Loucy (cell line): ENCODE data around the gene PLXNA4.

Source experiments
- H2AFZ ChIP-seq: fragments of 200-600 bp; sonication (generic); 2 replicates; pipeline ENCODE4 v1.6.0; 2016; ENCODE audit warnings: antibody characterized with exemption, mild to moderate bottlenecking, low read length, moderate library complexity
- H3F3A ChIP-seq: fragments of 200-600 bp; 2 replicates; pipeline ENCODE4 v1.6.0; 2016; ENCODE audit warnings: antibody characterized with exemption, low read depth, mild to moderate bottlenecking
- H3K27me3 ChIP-seq: fragments of 200-600 bp; sonication (generic); 2 replicates; pipeline ENCODE4 v1.6.1; 2014; ENCODE audit warnings: low read length, mild to moderate bottlenecking; ENCODE audit not compliant: insufficient read depth, poor library complexity, severe bottlenecking
- H3K36me3 ChIP-seq: fragments of 200-600 bp; sonication (generic); 2 replicates; pipeline ENCODE4 v1.6.1; 2016; ENCODE audit warnings: low read length; ENCODE audit not compliant: insufficient read depth
- H3K4me1 ChIP-seq: fragments of 200-600 bp; sonication (generic); 2 replicates; pipeline ENCODE4 v1.5.1; 2014; ENCODE audit warnings: low read length, mild to moderate bottlenecking; ENCODE audit not compliant: insufficient read depth, poor library complexity, severe bottlenecking
- H3K4me2 ChIP-seq: fragments of 200-600 bp; sonication (generic); 2 replicates; pipeline ENCODE4 v1.6.0; 2014; ENCODE audit warnings: antibody characterized with exemption, low read length, low read depth, mild to moderate bottlenecking; ENCODE audit not compliant: poor library complexity, severe bottlenecking
- H3K4me3 ChIP-seq: fragments of 200-600 bp; sonication (generic); 2 replicates; pipeline ENCODE4 v1.5.1; 2014; ENCODE audit warnings: low read length, mild to moderate bottlenecking, mixed read lengths; ENCODE audit not compliant: poor library complexity, severe bottlenecking
- H3K79me2 ChIP-seq: fragments of 200-600 bp; sonication (generic); 2 replicates; pipeline ENCODE4 v1.6.1; 2014; ENCODE audit warnings: low read length; ENCODE audit not compliant: insufficient read depth
- H3K9ac ChIP-seq: fragments of 200-600 bp; sonication (generic); 2 replicates; pipeline ENCODE4 v1.6.0; 2014; ENCODE audit warnings: mild to moderate bottlenecking, low read depth, low read length, moderate library complexity; ENCODE audit not compliant: poor library complexity, severe bottlenecking
- H3K9me2 ChIP-seq: fragments of 200-600 bp; sonication (generic); replicated peaks from 2 replicates; pipeline ENCODE4 v1.6.1; 2016; ENCODE audit warnings: low read depth, low read length, mixed read lengths
- H3K9me3 ChIP-seq: fragments of 200-600 bp; sonication (generic); 2 replicates; pipeline ENCODE4 v1.6.1; 2014; ENCODE audit warnings: mild to moderate bottlenecking, antibody characterized with exemption, low read length, low read depth; ENCODE audit not compliant: insufficient read depth
- H4K20me1 ChIP-seq: fragments of 200-600 bp; sonication (generic); 2 replicates; pipeline ENCODE4 v1.6.0; 2014; ENCODE audit warnings: antibody characterized with exemption, low read length, mild to moderate bottlenecking; ENCODE audit not compliant: insufficient read depth, poor library complexity, severe bottlenecking
- EZH2phosphoT487 ChIP-seq: fragments of 200-600 bp; IDR thresholded peaks from 2 replicates; pipeline ENCODE4 v1.6.1; 2018; ENCODE audit warnings: antibody characterized with exemption, mild to moderate bottlenecking, moderate library complexity, borderline replicate concordance
- TF ChIP-seq, protein P1 (sequence below): fragments of 200-600 bp; sonication (generic); conservative IDR thresholded peaks from 2 replicates; pipeline ENCODE4 v1.5.1; 2014; ENCODE audit warnings: mild to moderate bottlenecking, antibody characterized with exemption, low read length

Gene PLXNA4

DNA sequence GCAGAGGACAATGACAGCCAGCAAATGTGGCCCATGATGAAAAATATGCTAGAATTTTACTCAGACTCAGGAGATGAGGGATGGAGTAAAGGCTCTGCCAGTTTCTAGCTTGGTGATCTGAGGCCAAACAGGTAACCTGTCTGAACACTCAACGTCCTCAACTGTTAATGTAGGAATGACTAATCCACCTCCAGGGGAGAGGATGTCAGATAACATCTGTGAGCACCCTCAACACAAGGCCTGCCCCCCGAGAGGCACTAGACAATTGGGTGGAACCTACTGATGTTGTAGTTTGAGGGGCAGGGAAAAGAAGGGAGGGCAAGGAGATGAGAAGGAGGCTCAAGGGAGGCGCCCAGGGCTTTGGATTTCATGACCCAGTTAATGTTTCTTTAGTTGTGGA, 445.1 kb downstream of the PLXNA4 start:
- TF ChIP-seq, protein P1, sequence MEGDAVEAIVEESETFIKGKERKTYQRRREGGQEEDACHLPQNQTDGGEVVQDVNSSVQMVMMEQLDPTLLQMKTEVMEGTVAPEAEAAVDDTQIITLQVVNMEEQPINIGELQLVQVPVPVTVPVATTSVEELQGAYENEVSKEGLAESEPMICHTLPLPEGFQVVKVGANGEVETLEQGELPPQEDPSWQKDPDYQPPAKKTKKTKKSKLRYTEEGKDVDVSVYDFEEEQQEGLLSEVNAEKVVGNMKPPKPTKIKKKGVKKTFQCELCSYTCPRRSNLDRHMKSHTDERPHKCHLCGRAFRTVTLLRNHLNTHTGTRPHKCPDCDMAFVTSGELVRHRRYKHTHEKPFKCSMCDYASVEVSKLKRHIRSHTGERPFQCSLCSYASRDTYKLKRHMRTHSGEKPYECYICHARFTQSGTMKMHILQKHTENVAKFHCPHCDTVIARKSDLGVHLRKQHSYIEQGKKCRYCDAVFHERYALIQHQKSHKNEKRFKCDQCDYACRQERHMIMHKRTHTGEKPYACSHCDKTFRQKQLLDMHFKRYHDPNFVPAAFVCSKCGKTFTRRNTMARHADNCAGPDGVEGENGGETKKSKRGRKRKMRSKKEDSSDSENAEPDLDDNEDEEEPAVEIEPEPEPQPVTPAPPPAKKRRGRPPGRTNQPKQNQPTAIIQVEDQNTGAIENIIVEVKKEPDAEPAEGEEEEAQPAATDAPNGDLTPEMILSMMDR = no peak
- no peak for TF ChIP-seq EZH2phosphoT487
- Histone ChIP-seq H3K4me1 (peaks cover 16% of the 10 kb centered on the region), H3K36me3 (no peaks in the 10 kb centered on the region), H3K9ac (no peak overlapping the region), H3K9me3 (no peaks in the 10 kb centered on the region), H3K4me3 (no peak overlapping the region), H3F3A (no peaks in the 10 kb centered on the region), H3K79me2 (no peaks in the 10 kb centered on the region), H4K20me1 (no peaks in the 10 kb centered on the region), H3K9me2 (no peaks in the 10 kb centered on the region), H3K4me2 (peak overlapping the region; percentile 41), H3K27me3 (no peaks in the 10 kb centered on the region), H2AFZ (no peak overlapping the region)

DNA sequence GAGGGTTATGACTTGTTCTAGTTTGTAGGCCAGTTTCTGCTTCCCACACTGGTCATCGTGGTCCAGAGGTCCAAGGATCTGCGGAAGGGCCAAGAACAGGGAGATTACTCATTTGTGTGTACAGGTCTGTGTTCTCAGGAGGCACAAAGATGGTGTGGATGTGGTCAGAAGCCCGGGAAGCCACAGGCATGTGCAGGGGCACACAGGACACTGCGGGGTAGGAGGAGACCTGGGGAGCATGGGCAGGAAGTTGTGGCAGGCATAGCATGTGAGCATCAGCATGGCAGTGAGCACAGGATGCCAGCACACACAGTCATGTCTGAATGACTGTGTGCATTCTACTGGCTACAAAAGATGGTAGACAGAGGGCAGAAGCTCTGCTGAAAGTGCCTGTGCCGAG, 445.8 kb downstream of the PLXNA4 start:
- no peaks in the 10 kb centered on the region for H3K36me3 ChIP-seq
- H3K4me1 ChIP-seq = peaks cover 16% of the 10 kb centered on the region
- no peaks in the 10 kb centered on the region for H3K9me3 ChIP-seq
- no peaks in the 10 kb centered on the region for H4K20me1 ChIP-seq
- H3F3A ChIP-seq = no peaks in the 10 kb centered on the region
- TF ChIP-seq, protein P1 = no peak
- no peak for TF ChIP-seq EZH2phosphoT487
- no peak overlapping the region for H3K9ac ChIP-seq
- no peak overlapping the region for H3K4me3 ChIP-seq
- H3K4me2 ChIP-seq = peak overlapping the region; percentile 41
- H3K27me3 ChIP-seq = no peaks in the 10 kb centered on the region
- H2AFZ ChIP-seq = peak overlapping the region; percentile 82
- no peaks in the 10 kb centered on the region for H3K79me2 ChIP-seq
- no peaks in the 10 kb centered on the region for H3K9me2 ChIP-seq

DNA sequence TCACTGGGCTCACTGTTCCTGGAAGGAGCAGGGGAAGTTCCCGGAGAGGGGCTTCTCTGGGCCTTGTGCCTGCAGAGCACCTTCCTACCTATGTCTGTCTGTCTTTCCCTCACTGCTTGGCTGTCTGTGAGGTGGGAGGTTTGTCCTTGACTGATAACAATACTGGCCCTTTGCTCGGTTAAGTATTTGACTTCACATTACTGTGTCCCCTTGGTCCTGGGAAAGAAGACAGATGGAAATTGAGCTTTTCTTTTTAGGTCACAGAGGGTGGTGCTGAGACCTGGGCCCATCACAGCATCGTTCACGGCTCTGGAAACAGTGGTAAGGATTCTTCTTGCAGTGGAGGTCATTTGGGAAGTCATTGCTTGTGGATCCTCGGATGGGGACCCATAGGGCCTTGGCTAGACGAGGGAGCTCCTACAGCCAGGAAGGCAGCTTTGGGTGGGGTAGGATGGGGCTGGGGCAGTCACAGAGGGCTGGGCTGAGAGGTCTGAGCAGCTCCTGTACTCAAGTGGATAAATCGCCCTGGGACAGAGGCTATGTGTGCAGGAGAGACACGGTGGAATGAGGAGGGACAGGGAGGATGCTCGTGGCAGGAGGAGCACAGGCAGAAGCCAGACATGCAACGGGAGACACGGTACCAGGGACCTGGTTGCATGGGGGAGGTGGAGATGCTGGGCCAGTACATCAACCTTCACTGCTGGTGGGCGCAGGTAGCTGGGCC, 450.2 kb downstream of the PLXNA4 start:
- no peaks in the 10 kb centered on the region for H3K36me3 ChIP-seq
- H4K20me1 ChIP-seq = no peaks in the 10 kb centered on the region
- H2AFZ ChIP-seq = no peak overlapping the region
- H3K9ac ChIP-seq = no peak overlapping the region
- H3K27me3 ChIP-seq = no peaks in the 10 kb centered on the region
- TF ChIP-seq, protein P1 = no peak
- TF ChIP-seq EZH2phosphoT487 = no peak
- peaks cover 13% of the 10 kb centered on the region for H3K4me1 ChIP-seq
- no peak overlapping the region for H3K4me2 ChIP-seq
- no peak overlapping the region for H3K4me3 ChIP-seq
- no peaks in the 10 kb centered on the region for H3F3A ChIP-seq
- no peaks in the 10 kb centered on the region for H3K9me3 ChIP-seq
- no peaks in the 10 kb centered on the region for H3K9me2 ChIP-seq
- no peaks in the 10 kb centered on the region for H3K79me2 ChIP-seq
